Heart left ventricle (tissue), 13 donors: ENCODE results near the gene ITM2C.

Source experiments
- POLR2A ChIP-seq, 2 donors: fragments of 450-650 bp; IDR thresholded peaks; one replicate each; pipeline ENCODE4 v1.6.1; 2017; ENCODE audit warnings: antibody characterized with exemption in 2 of 2, mild to moderate bottlenecking in 2 of 2, moderate library complexity in 2 of 2
- TF ChIP-seq, protein P1 (sequence below), 12 donors: fragments of 200-600 bp; sonication (generic) in 4 of 12; IDR thresholded peaks; one replicate each; pipeline versions ENCODE4 v1.5.0 to v1.8.0; 2018 to 2022; ENCODE audit warnings: antibody characterized with exemption in 12 of 12, mild to moderate bottlenecking in 5 of 12
- donor health status: ischemic (EF 13 %, LVEDD 7.1; RV severe dilation, severe dysfunction).
- donor health status: DM: no; HTN: yes; CAD: no.
- donor health status: DM: no; HTN: no; CAD: no.
- donor health status: ischemic (EF 25% LVEDD 6.9; RV normal size, moderate dysfunction).
- donor health status: ischemic (EF 25% LVEDD 5.7; RV mildly dilated, moderate dysfunction).
- donor health status: ischemic (EF 35%, LVEDD 5.7; RV mildly dilated, moderate dysfunction).
- donor health status: nonischemic (EF 11% LVEDD 7.7; RV severe dilation, severe dysfunction).
- donor health status: DM: yes; HTN: yes; CAD: no.
- donor health status: PGD.
- donor health status: ischemic (EF 29% LVEDD 5.4; RV normal size, mild dysfunction).
- donor health status: nonischemic (EF 23%, LVEDD 6.1; RV moderate dilation, normal function).

DNA sequence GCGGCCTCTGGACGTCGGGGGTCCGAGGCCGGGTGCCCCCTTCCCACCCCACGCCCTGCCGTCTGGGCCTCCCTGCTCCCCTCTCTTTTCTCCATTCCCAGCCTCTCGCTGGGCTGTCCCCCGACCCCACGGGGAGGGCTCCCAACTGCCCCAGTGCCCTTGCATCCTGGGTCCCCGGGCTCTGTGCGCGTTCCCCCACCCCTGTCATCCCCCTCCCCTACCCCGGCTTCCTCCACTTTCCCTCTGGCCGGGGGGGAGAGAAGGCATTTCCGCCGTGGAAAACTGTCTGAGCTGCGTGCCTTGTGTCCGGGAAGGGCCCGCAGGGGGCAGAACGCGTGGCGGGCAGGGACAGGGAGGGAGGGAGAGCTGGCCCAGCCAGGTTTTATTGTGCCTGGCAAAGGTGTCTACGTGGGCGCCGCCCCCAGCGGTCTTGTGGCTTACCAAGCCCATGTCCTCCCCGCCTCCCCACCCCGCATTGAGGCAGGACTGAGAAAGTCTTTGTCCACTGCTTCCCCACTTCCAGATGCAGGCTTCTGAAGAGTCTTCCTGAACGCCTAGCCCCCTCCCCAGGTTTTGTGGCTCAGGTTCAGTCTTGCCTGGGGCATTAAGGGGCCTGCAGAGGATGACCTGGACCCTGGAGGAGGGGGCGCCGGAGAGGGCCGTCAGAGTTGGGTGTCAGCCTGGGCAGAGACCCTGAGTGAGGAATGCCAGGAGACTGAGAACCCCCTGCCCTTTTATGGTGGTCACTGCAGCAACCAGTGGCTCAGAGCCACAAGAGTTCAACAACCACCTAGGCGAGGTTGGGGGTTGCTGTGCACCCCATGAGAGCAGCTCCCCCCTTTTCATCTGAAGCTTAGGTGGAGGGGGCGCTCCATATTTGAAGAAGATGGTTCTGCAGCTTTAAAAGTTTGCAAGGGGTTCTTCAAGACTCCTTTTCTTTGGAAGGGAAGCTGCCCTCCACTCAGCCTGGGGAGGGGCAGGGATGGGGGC lies 1.3 kb downstream of the ITM2C start:
- TF ChIP-seq, protein P1, sequence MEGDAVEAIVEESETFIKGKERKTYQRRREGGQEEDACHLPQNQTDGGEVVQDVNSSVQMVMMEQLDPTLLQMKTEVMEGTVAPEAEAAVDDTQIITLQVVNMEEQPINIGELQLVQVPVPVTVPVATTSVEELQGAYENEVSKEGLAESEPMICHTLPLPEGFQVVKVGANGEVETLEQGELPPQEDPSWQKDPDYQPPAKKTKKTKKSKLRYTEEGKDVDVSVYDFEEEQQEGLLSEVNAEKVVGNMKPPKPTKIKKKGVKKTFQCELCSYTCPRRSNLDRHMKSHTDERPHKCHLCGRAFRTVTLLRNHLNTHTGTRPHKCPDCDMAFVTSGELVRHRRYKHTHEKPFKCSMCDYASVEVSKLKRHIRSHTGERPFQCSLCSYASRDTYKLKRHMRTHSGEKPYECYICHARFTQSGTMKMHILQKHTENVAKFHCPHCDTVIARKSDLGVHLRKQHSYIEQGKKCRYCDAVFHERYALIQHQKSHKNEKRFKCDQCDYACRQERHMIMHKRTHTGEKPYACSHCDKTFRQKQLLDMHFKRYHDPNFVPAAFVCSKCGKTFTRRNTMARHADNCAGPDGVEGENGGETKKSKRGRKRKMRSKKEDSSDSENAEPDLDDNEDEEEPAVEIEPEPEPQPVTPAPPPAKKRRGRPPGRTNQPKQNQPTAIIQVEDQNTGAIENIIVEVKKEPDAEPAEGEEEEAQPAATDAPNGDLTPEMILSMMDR (IDR thresholded peaks at IDR 0.05), result peak in 3 of 12 donors; percentile 4 to 27 (median 12)
- TF ChIP-seq POLR2A (IDR thresholded peaks at IDR 0.05), result no peak
